Caki2 (cell line): Measurements from ENCODE around the gene TBCD. TPM values are rescaled to one million over a fixed set of nuclear protein-coding genes. Genes with fewer than 3 reads are reported as not detected.

ENCODE experiments used
- DNase-seq: peaks from one replicate; pipeline ENCODE4 v3.0.0-alpha.2; 2015; ENCODE audit warnings: low read depth
- in situ Hi-C: cut with HindIII; loops from 2 replicates; pipeline ENCODE4 v1.10.0; 2016; ENCODE audit warnings: low sequenced_read_pairs, low pct_unique_long_range_greater_than_20kb, mixed read lengths
- total RNA-seq: library from RNA; depleted of rRNA; stranded (reverse); fragments of >200 nt; shearing (Covaris generic); gene quantifications from 2 replicates; pipeline ENCODE4 v1.2.3, GENCODE V29; 2014; ENCODE audit warnings: low replicate concordance

The TBCD gene
- total RNA-seq, 1 experiment from 2014 or later = 138 TPM

DNA sequence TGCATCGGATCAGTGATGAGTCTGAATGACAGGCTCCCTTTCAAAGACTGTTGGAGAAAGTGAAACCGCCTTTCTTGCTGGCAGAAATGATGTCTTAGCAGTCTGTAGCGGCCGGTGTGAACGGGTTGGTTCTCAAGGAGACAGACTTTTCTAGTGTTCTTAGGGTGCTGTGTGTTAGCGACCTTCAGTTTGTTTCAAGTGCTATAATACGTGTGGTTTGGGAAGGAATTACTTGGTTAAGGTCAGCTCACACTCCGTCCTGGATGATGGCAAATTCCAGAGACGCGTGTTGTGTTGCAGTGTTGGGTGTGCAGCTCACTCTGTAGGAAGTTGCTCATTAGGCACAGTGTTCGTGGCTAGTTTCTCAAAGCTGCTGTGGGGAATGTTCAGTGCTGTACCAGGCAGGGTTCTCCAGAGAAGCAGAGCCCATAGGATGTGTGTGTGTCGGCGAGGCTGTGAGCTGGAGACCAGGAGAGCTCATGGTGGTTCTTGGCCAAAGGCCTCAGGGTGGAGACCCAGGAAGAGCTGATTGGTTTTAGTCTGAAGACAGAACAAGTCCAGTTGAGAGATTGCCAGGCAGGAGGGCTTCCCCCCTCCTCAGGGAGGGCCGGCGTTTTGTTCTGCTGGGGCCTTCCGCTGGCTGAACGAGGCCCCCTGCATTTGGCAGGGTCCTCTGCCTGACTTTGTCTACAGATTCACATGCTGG, 50.4 kb downstream of the TBCD start:
- in situ Hi-C loops = no loop called here
- no peak for DNase-seq

- in situ Hi-C loops = no loop called here
Observed at GRCh38 chr17:82803185-82803584, 51.3 kb downstream of the TBCD start.

DNA sequence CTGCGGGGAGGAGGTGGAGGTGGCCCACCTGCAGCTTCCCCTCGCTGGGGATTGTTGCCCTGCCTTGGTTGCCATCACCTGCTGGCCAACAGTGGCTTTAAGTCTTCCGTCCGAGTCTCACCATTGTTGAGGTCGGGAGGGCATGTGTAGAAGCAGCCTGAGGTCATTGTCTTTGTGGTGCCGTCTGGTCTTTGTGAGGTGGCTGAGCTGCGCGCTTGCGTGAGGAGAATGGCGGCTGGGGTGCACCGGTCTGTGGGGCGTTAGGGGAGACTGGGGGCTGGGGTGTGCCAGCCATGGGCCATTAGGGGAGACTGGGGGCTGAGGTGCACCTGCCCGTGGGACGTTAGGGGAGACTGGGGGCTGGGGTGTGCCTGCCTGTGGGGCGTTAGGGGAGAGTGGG, 51.7 kb downstream of the TBCD start:
- in situ Hi-C loops = no loop called here

More at GRCh38 chr17:82803185-82803584, 51.3 kb downstream of the TBCD start:
- DNase-seq = no peak

DNA sequence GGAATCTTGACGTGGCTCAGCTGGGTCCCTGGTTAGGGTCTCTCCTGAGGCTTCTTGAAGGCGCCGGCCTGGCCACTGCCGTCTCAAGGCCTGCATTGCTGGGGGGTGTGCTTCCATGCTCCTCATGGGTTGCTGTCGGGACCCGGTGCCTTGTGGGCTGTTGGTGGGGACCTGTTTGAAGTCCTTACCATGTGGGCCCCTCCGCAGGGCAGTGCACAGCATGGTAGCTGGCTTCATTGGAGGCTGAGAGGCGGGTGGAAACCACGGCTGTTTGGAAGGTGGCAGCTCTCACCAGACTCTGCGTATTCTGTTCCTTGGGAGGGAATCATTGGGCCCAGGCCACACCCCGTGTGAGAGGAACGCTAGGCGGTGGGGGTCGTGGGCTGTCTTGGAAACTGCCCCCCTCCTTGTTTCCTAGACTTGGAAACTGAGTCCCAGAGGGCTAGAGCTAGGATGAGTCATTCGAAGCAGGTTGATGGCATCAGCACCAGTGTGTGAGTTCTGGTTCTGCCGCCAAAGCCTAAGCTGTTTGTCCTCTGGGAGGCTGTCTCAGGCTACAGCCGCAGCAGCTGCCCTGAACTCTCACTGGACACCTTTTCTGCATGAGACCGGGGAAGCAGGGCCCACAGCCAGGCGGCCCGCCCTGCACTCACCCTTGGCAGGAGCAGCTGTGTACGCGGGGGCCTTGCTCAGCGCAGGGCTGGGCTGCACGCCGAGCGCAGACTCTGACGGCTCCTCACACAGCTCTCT, 52.8 kb downstream of the TBCD start:
- DNase-seq = no peak
- in situ Hi-C loops = no loop called here

More for the DNA sequence above, 51.7 kb downstream of the TBCD start:
- DNase-seq = no peak

GRCh38 chr17:82805254-82805653, 53.4 kb downstream of the TBCD start:
- no peak for DNase-seq
- in situ Hi-C loops = no loop called here

DNA sequence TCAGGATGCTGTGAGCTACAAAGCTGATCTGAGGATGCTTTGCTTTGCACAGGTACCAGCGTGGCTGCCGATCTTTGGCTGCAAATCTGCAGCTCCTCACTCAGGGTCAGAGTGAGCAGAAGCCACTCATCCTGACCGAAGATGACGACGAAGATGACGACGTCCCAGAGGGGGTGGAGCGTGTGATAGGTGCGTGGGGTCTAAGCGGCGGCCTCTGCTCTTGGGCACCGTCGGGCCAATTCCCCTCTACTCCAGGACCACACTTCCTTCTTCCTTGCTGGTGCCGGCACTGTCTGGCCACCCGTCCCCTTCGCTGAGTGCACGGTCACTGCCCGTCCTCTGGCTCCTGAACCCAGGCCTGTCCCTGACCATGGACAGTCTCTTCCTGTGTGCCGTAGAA, 54.0 kb downstream of the TBCD start:
- in situ Hi-C loops = no loop called here
- no peak for DNase-seq

- in situ Hi-C loops = no loop called here
- DNase-seq = no peak
Observed at GRCh38 chr17:82806645-82807044, 54.8 kb downstream of the TBCD start.

- no peak for DNase-seq
- in situ Hi-C loops = no loop called here
Observed at GRCh38 chr17:82807101-82807500, 55.2 kb downstream of the TBCD start.

- no peak for DNase-seq
- in situ Hi-C loops = no loop called here
Observed at GRCh38 chr17:82807562-82807961, 55.7 kb downstream of the TBCD start.

DNA sequence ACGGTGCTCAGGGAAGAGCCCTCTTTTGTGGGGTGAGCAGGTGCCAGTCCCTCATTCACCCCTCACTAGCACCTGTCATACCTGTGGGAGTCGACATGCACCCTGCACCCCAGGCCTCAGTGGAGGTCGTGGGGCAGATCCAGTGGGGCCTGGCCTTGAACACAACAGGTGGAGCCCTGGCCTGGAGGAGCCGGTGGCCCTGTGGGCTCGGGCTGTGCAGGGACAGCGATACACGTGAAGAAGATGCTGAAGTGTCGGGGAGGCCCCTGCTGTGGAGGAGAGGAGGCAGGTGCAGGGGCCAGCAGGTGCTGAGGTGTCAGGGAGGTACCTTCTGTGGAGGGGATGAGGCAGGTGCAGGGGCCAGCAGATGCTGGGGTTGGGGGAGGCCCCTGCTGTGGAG, 56.1 kb downstream of the TBCD start:
- DNase-seq = no peak
- in situ Hi-C loops = no loop called here

DNA sequence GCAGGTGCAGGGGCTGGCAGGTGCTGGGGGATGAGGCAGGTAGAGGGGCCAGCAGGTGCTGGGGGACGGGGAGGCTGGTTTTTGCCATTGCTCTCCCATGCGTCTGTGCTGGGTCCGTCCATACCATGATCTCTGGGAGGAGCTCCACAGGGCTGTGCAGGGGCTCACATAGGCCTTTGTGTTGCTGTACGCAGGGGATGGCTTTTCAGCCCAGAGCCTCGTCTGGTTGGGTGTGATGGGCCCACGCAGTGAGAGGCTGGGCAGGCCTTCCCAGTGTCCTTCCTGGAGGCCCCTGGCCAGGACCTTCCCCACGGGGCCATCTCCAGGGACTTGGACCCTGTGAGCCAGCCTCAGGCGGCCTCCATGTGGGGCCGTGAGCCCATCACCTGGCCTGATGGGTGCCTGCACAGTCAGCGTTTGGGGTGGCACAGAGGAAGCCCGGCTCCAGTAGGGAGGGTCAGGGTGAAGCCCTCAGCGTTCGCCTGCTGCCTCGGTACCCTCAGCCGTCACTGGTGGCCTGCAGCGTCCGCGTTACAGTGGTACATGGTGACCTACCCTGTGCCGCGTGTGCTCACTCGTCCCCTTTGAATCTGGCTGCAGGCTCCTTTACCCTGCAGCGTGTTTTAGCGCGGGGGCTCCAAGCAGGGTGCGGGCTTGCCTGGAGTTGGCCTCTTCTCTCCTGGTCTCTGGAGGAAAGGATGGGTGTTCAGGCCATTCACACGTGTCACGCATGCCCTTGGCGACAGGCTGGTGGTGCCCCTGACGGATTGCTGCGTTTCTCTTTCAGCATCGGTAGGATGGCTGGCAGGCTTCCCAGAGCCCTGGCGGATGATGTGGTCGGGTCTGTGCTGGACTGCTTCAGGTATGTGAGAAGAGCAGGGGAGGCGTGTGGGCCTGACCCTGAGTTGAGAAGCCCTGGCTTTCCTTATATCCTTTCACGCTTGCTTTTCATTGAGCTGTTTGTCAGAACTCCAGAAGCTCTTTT, 57.3 kb downstream of the TBCD start:
- in situ Hi-C loops = no loop called here
- DNase-seq = no peak

- DNase-seq = no peak
- in situ Hi-C loops = no loop called here
Observed at GRCh38 chr17:82810644-82811430, 59.0 kb downstream of the TBCD start.

GRCh38 chr17:82812058-82812457, 60.2 kb downstream of the TBCD start:
- in situ Hi-C loops = no loop called here
- no peak for DNase-seq

DNA sequence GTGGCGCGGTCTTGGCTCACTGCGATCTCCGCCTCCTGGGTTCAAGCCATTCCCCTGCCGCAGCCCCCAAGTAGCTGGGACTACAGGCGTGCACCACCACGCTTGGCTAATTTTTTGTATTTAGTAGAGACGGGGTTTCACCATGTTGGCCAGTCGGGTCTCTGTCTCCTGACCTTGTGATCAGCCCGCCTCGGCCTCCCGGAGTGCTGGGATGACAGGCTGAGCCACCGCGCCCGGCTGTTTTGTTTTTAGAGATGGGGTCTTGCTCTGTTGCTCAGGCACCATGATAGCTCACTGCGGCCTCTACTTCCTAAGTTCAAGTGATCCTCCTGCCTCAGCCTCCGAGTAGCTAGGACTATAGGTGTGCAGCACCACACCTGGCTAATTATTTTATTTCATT, 60.7 kb downstream of the TBCD start:
- DNase-seq = no peak
- in situ Hi-C loops = no loop called here

GRCh38 chr17:82813299-82814051, 61.6 kb downstream of the TBCD start:
- in situ Hi-C loops = no loop called here
- DNase-seq = no peak

GRCh38 chr17:82814834-82815233, 63.0 kb downstream of the TBCD start:
- in situ Hi-C loops = no loop called here
- DNase-seq = no peak

- no peak for DNase-seq
- in situ Hi-C loops = no loop called here
Observed at GRCh38 chr17:82815354-82815753, 63.5 kb downstream of the TBCD start.
